GM04504 (cell line): ENCODE data around the gene TMEM182.

Experiments
- DNase-seq: peaks from one replicate; pipeline ENCODE4 v3.0.0-alpha.2; 2012; ENCODE audit warnings: low read depth

TMEM182 gene

DNA sequence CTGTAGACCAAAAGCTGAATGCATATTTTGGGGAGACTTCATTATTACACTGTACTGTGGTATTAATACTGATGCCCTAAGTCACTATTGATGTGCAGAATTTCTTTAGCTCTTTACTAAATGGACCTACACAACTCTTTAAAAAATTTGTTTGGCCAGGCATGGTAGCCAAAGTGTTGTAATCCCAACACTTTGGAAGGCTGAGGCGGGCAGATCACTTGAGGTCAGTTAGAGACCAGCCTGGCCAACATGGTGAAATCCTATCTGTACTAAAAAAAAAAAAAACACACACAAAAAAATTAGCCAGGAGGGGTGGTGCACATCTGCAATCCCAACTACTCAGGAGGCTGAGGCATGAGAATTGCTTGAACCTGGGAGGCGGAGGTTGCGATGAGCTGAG lies 6.4 kb downstream of the TMEM182 start:
- no peak for DNase-seq

DNA sequence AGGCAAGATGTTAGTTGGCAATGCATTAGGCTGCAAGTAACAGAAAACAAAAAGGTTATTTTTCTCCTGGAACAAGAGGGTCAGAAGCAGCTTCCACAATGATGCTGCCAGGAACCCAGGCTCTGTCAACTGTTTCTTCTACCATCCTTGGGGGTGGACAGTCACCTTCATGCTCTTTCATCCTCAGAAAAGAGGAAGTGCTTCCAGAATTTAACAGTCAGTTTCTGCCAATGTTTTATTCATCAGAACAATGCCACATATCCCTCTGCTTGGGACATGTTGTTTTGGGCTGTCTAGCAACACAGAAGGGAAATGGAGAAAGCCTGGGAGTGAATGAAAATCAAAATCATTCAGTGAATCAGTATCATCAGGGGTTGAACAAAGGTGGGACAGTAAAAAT lies 7.1 kb downstream of the TMEM182 start:
- DNase-seq, result no peak

DNA sequence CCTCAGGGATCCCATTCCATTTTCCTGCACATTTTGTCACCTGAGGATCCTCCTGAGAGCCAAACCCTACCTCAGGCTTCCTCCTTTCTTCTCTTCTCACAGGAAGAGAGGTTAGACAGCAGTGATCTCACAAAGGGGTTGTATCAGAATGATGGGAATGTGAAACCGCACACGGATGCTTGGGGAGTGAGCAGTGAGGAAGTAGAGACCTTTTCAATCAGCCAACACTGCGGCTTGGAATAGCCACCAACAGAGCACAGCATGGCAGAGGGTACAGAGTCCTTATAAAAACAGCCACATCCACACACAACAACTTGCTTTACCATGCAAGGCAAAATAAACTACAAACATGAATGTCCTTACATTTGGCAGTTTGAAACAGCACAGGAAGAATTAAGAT lies 8.7 kb downstream of the TMEM182 start:
- DNase-seq, result no peak

DNA sequence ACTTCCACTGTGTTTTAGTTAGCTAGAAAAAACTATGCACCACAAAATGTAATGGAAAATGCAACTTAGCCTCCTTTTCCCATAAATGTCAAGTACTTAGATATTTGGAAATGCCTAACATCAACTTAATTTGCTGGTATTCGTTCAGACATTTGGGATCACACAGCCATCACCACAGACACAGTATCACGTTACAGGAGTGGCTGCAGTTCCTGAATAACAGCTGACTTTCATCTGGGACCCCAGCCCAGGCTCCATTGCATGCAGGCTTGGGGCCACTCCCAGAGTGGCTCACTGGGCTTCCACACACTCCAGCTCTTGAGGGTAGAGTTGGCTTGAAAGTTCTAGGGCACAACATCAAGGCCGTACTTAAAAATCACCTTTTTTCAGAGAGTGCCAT lies 9.3 kb downstream of the TMEM182 start:
- no peak for DNase-seq

DNA sequence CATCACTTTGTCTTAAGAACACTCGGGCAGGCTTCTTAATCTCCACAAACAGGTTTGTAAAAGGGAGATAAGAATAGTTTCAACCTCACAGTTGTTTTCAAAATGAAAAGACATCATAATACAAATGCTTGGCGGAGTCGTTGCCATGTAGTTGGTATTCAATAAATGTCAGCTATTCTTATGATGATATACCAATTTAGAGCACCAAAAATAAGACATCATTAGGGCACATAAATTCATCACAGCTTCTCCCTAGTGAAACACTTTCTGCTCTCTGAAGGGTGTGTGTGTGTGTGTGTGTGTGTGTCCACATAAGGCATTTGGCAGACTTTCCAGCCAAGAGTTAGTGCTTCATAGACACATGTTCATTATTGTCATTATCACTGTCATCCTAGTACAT lies 10.8 kb downstream of the TMEM182 start:
- no peak for DNase-seq

DNA sequence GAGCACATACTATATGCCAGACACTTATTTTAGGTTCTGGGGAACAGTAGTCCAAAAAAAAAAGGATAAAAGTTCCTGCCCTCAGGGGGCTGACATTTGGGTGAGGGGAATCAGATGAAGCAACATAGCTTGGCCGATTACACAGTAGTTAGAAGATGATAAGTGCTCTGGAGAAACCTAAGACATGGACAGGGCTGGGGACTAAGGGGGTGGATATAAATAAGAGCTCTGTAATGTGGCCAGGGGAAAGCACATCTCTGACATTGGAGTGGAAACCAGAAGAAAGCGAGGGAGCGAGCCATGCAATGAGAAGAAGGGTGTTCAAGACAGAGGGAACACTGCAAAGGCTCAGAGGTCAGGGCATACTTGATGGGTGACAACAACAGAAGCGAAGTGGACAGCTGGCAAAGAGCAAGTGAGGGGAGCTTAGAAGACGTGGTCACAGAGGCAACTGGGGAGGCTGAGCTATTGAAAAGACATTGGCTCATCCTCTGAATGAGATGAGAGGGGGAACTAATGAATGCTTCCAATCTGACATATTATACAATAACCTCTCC lies 11.4 kb downstream of the TMEM182 start:
- no peak for DNase-seq

DNA sequence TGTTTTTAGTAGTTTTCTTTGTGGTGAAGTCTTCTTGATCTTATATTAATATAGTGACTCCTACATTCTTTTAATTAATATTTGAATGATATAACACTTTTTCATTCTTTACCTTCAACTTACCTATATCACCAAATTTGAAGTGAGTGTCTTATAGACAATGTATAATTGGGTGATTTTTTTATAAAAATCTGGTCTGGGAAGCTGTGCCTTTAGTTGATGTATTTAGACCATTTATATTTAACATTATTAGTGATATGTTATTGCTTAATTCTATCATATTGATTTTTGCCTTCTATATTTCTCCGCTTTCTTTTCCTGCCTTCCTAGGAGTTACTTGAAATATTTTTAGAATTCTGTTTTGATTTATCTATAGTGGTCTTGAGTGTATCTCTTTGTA lies 16.4 kb downstream of the TMEM182 start:
- no peak for DNase-seq

DNA sequence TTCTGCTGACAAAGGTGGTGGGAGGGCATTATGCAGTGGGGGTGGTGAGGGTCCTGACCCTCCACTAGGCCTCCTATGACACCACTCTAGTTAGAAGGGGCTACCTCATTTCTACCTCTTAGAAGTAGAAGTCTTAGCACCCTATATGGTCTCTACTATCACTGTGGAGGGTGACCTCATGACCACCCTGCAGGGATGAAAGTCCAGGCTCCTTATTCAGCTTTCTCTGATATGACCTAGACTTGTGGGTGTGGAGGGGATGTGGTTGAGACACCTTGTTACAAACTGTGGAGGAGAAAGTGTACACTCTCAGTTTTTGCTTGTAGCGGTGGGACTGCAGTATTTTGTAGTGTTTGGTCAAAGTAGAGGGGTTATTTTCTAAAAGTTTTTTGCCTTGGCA lies 18.6 kb downstream of the TMEM182 start:
- no peak for DNase-seq

DNA sequence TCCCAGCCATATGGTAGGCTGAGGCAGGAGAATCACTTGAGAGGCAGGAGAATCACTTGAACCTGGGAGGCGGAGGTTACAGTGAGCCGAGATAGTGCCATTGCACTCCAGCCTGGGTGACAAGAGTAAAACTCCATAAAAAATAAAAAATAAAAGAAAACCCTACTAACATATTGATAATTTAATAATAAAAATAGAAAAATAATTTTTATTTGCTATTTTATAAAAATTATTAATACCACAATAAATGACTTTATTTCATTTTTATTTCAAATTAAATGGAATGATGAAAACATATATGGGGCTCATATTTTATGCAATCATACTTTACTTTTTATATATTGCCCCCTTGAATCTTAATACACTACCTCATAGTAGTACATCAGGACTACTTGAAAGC lies 20.4 kb downstream of the TMEM182 start:
- no peak for DNase-seq

DNA sequence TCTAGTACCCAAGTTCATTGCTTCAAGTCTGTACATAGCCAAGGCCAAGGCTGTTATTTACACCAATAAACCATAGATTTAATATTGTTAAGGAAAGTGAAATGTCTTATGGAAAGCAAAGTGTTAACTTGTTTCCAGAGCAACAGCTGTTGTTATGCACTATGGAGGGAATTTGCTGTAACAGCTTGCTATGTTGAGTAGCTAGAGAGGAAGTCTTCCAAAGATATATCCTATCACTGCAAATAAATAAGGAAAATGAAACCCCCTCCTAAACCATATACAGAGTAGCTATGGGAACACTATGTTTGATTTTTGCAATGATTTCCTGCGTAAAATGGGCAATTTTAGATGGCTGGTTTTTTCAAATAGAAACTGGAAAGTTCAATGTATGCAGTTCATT lies 21.1 kb downstream of the TMEM182 start:
- no peak for DNase-seq

DNA sequence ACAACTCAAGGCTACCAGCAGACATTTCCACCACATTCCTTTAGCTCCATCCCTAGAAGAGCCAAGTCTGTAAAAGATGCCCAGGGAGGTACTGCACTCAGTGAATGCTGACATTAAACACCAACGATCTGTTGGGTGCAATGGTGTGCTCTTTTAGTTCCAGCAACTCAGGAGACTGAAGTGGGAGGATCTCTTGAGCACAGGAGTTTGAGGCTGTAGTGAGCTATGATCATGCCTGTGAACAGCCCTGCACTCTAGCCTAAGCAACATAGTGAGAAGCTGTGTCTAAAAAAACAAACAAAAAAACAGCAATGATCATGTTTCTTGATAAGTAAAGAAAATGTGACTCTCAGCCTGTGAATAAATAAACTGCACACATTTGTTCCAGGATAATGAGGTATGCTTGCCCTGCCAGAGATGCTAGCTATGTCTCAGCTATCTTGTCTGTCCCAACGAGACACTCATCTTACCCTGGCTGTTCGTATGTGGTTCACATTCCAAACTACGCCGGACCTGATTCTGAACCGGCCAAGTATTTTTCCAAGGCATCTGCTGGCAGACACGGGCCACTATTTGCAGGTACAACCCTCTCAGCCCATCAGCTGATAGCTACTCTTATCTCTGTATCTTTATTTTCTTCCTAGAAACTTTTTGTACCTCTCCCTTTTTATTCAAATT lies 21.8 kb downstream of the TMEM182 start:
- DNase-seq, result no peak

DNA sequence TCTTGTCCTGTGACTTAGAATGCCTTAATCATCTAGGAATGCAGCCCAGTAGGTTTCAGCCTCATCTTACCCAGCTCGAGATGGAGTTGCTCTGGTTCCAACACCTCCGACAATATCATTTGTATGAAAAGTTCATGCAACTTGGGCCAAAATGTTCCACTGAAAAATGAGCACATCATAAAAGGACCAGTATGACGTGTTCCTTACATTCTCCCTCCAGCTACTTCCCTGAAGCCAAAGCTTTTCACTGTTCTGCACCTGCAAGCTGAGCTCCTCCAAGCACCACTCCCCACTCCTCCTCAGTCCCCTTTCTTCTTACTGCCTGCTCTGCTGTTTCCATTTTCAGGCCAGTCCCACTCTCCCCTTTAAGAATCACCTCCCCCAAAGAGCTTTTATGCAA lies 23.1 kb downstream of the TMEM182 start:
- DNase-seq, result no peak

DNA sequence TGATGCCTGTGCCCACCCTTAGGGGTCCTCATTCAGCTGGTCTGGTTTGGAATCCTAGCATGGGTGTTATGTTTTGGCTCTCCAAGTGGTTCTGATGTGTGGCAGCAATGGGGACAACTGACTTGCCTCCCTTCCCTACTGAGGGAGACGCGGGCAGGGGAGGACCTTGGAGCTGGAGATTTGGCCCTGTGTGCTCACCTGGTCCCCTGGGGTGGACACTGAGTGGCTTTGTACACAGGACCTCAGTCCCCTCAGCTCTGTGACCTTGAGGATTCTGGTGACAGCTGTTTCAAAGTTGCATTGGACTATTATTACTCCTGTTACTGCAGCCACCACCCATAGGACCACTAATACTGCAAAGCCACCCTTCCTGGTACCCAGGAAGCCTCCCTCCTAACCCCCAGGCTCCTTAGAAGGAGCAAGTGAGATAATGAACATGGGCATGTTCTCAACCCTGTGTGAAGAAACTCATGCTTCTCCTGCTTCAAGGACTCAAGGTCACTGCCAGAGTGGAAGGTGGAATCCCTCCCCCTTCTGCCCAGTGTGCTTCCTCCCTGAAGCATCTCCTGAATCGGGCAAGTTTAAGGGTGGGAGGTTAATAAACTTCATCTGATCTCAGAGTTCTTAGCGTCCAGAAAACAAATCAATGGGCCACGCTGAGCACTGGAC lies 26.5 kb downstream of the TMEM182 start:
- no peak for DNase-seq

DNA sequence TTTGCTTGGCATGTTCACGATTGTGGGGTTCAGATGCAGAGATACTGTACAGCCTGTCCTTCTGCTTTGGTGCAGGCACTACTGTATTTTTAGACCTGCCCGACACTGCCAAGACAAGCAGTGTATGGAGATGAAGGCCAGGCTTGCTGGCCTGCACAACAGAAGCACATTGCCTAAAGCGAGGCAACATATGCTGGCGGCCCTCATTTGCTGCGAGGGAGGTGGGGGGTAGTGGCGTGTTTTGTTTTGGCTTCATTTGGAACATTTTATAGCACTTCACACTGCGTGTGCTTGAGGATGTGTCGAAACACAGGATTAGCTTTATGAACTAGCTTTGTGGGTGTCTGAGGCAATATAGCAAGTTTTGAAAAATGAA lies 27.0 kb downstream of the TMEM182 start:
- DNase-seq, result no peak

DNA sequence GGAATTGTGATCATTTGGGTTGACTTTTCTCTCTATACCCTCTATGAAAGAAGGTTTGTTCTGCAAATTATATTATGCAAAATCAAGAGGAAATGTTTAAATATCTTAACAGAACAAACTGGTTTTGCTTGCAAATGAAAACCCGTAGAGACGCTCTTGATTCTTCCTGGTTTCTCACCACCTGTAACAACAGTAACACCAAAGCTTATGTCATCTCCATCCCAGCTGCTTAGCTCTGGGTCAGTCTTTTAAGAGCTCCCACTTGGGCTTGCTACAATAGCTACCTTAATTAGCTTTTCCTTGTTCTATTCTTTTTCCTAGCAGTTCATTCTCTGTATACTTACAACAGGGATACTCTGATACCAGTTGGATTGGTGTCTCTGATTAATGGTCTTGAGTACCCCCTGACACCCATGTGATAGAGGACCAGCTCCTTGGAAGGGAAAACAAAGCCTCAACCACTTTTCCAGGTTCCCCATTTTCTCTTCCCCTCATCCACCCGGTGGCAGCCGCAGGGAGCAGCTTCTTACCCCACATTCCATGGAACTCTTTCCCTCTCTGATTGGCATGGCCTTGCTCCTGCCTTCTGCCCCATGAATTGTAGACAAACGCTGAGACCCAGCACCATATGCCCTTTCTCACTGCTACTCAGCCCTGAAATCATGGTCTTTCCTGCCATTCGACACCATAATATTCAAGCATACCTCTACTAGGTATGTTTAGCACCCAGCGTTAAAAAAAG lies 27.7 kb downstream of the TMEM182 start:
- no peak for DNase-seq

DNA sequence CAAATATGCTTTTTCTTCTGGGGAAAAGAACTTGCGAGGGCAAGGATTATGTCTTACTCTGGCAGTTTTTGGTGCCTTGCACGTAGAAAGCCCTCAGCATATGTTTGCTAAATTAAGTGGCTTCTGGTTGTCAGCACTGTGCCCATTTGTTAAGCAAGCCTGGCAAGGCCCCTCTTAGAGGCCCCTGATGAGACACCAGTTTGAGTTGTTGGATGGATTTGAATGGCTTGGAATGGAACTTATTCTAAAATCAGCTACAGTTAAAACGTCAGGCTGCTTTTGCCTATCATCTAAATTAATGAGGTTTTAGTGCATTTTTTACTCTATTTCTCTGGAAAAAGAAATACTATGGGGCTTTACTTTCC lies 28.2 kb downstream of the TMEM182 start:
- no peak for DNase-seq

DNA sequence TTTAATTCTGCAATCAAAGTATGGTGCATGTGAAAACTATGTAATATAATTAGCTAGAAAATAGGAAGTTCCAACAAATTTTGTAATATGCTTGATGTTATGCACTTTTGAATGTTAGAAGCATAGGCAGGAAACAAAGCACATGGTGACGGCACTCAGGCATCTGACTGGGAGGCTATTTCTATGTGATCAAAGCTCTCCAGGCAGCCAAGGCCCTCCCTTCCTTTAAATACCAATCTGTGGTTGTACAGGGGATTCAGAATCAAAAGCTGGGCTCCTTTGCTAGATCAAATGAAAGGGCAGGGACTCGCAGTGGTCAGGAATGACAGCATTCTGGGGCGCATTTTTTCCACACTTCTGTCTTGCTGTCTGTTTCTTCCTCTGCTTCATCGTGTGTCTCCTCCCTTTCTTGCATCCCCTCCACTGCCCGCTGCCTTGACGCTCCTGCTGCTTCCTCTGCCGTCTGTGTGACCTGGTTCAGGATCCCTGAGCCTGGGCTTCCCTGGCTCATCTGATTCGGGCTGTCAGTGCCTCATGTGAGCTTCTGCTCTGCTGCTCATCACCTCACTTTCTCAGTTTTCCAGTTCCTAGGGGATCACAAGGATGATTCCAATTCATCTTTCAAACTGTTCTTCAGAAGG lies 30.9 kb downstream of the TMEM182 start:
- DNase-seq, result no peak

DNA sequence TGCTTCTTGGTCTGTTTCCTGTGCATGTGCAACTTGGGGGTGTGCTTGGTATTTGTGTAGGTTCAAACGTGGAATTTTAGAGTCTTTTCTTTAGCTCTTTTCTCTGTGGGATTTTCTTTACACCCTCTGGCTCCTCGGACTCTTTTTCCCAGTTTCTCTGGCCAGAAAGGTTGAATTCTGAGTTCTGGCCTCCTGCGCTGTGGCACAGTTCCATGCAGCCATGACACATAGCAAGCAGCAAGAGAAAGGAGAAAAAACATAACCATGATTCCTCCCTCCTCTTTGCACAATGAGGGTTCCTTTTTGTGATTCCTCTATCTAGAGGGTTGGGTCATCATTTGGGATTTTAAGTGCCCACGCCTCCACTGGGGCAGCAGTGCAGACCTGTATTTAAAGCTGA lies 33.8 kb downstream of the TMEM182 start:
- no peak for DNase-seq

DNA sequence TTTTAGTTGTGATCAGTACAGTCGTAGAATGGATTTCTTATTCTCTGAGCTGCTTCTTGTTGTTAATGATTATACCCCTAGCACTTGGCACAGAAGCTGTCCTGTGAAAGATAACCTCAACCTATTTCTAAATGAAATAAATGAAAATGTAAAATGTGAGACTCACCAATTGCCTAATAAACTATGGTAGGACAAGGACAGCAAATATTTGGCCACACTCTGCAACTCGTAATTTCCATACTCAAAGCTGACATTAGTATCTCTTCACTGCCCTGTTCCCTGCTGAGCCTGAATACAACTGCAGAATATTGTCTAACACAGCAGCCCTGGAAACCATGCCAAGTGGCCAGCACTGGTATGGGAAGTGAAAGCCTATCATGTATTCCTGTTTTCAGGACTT lies 34.5 kb downstream of the TMEM182 start:
- DNase-seq, result no peak

DNA sequence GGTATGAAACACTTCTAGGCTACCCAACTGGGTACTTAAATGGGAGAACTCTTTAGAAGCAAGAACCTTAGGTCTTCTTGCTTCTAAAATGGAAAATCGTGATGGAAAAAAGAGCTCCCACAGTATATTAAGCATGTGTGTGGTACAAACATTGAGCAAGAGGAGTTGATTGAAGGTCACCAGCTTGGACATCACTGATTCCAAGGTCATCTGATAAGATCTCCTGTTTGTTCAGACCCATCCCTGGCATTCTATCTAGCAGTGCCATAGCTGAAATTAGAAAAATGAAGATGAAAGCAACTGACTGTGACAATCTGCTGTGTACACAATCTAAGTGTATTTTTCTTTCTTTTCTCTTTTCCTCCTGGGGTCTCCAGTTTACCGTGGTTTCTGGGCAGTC lies 35.7 kb downstream of the TMEM182 start:
- no peak for DNase-seq

DNA sequence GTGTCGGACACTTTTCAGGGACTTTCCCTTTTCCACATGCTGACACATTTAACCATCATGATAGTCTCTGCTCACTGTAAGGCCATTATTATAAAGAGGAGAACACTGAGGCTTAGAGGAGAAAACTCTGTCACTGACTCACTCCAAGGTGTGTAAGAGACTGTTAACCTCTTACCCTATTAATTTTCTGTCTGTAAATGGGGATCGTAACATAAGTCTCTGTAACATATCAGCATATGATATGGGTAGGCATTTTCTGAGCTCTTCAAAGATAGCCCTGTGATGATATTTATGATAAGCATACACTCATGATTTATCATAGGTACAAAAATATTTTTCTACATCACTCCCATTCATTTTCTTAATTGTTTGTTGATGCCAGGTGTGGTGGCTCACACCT lies 36.4 kb downstream of the TMEM182 start:
- DNase-seq, result no peak

DNA sequence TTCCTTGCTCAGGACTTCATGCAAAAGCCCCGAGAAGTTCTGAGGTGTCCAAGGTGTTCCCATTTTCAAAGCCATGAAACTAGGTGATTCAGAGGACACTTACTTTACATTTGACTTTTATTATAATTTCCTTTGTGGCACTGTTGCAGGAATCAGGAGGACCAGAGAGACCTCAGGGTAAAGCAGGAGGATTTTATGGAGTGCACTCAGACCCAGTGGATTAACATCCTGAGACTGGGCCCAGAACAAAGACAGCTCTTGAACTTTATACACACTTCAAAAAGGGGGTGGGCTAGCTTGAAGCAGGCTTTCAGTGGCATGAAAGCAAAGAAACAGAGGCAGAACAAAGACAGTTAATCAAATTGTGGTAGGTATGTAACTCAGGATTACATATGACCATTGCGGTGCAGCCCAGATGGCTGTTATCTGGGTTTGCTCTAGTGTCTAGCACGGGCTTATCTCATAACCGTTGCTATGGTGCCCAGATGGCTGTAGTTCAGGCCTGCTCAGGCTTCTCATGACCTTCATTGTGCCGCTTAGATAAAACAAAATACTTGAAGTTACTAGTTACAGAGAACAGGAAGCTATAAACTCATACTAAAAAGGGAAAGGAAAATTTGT lies 39.4 kb downstream of the TMEM182 start:
- DNase-seq, result no peak
